ENCODE data around the gene RFX3. TPM values are rescaled to one million over a fixed set of nuclear protein-coding genes. Genes with fewer than 3 reads are reported as not detected.

The RFX3 gene
- total RNA-seq, 1 donor from 2014 or later = 39.1 TPM

DNA sequence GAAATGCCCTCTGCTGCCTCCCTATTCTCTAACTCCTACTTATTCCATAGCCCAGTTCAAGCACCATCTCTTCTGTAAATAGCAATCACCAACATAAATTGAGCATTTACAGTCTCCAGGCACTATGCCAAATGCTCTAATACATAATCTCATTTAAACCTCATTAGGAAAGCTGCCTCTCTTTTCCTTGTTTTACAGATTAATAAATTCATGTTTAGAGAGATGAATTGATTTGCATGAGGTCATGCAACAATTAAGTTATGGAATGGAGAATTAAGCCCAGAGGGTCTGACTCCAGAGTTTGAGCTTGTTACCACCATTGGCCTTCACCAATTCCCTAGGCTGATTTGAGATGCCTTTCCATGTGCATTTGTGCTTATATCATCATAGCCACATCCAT is 23.4 kb upstream of the RFX3 start:
- no peak overlapping the region for H3K4me3 Mint-ChIP-seq
- POLR2A ChIA-PET = no interaction called here

DNA sequence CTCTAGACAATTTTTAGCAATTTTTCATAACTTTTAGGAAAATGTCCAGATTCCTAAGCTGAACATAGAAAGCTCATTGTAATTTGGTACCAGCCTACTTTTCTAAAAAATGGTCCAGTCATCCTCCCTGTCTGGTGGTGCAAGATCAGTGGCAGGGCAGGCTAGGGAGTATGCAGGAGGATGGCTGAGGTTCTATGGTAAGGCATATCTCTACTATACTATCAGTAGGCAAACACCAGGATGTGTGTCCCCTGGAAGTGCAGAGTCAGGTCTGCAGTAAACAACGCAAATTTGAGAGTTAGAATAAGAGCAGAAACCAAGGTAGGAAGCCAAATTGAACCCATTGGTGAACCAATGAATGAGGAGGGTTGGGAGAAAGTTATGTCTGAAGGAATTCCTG is 22.8 kb upstream of the RFX3 start:
- no peaks in the 10 kb centered on the region for H3K4me1 Mint-ChIP-seq
- ATAC-seq (ENCODE audit: low read depth) (no peak), DNase-seq (no peak)
- no peak overlapping the region for H3K27ac Mint-ChIP-seq
- H3K9me3 Mint-ChIP-seq = no peaks in the 10 kb centered on the region
- intact Hi-C loops (cut with micrococcal nuclease) = no loop called here
- peaks cover 17% of the 10 kb centered on the region for H3K36me3 Mint-ChIP-seq (ENCODE audit: low read depth)
- H3K4me3 Mint-ChIP-seq = no peak overlapping the region
- ChIA-PET CTCF (no interaction called here), POLR2A (no interaction called here)
- TF ChIP-seq, protein P1, sequence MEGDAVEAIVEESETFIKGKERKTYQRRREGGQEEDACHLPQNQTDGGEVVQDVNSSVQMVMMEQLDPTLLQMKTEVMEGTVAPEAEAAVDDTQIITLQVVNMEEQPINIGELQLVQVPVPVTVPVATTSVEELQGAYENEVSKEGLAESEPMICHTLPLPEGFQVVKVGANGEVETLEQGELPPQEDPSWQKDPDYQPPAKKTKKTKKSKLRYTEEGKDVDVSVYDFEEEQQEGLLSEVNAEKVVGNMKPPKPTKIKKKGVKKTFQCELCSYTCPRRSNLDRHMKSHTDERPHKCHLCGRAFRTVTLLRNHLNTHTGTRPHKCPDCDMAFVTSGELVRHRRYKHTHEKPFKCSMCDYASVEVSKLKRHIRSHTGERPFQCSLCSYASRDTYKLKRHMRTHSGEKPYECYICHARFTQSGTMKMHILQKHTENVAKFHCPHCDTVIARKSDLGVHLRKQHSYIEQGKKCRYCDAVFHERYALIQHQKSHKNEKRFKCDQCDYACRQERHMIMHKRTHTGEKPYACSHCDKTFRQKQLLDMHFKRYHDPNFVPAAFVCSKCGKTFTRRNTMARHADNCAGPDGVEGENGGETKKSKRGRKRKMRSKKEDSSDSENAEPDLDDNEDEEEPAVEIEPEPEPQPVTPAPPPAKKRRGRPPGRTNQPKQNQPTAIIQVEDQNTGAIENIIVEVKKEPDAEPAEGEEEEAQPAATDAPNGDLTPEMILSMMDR (IDR thresholded peaks at IDR 0.05) = no peak
- no peaks in the 10 kb centered on the region for H3K27me3 Mint-ChIP-seq

More for the DNA sequence above, 23.4 kb upstream of the RFX3 start:
- intact Hi-C loops (cut with micrococcal nuclease) = no loop called here
- Mint-ChIP-seq H3K9me3 (no peaks in the 10 kb centered on the region), H3K4me1 (no peaks in the 10 kb centered on the region), H3K27ac (no peak overlapping the region), H3K36me3 (ENCODE audit: low read depth) (peaks cover 22% of the 10 kb centered on the region), H3K27me3 (no peaks in the 10 kb centered on the region)
- DNase-seq (no peak), ATAC-seq (ENCODE audit: low read depth) (no peak)
- CTCF ChIA-PET = no interaction called here
- TF ChIP-seq, protein P1 (IDR thresholded peaks at IDR 0.05) = no peak

- intact Hi-C loops (cut with micrococcal nuclease) = loop anchor here (2.0 kb wide), 1 partner anchor 14 kb away; the partner anchor contains the start of gene RFX3
- Mint-ChIP-seq H3K27me3 (no peaks in the 10 kb centered on the region), H3K4me3 (no peak overlapping the region), H3K36me3 (ENCODE audit: low read depth) (no peaks in the 10 kb centered on the region), H3K27ac (no peak overlapping the region), H3K9me3 (no peaks in the 10 kb centered on the region), H3K4me1 (no peaks in the 10 kb centered on the region)
- ChIA-PET CTCF (no interaction called here), POLR2A (interaction anchor here (0.5 to 0.8 kb wide), 2 partner anchors 15 to 48 kb away, joined by 3 read pairs; partner anchors contain the start of gene RFX3)
- no peak for DNase-seq
- TF ChIP-seq, protein P1 (IDR thresholded peaks at IDR 0.05) = no peak
- no peak for ATAC-seq (ENCODE audit: low read depth)
Observed at GRCh38 chr9:3541206-3541605, 15.4 kb upstream of the RFX3 start.

DNA sequence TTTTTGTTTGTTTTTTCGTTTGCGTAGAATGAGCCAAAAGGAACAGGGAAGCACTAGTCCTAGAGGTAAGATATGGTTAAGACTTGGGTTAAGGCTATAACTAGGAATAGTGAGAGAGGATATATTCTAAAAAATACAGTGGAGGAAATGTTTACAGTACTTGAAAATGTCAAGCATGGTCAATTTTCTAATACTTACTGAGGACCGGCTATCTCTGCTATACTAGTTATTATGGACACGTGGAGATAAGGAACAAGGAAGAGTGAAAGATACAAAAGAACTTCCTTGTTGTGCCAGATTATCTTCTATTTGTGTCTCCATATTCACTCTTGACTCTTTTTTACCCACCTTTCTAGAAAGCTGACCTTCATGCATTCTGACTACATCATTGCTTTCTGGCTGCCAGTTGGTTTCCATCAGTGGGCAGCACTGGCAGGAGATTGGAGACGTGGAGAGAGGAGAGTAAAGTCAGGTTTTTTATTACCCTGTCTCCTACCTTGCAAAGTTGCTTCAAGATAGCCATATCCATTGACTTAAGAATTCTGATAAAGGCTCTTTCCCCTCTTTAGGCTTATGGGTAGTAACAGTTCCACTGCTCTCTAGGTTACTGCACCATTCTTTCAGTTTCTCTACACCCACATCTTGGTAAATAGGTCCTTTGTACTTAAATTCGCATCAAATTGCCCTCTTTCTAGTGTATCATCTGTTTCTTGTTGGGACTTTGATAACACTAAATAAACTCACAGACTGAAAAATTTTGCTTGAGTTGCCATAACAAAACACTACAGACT is 9.0 kb upstream of the RFX3 start:
- no peak overlapping the region for H3K4me3 Mint-ChIP-seq
- ChIA-PET POLR2A (interaction anchor here (1.4 kb wide), 1 partner anchor 8 kb away, joined by 4 read pairs; the partner anchor contains the start of gene RFX3), CTCF (no interaction called here)
- H3K9me3 Mint-ChIP-seq = no peaks in the 10 kb centered on the region
- H3K27me3 Mint-ChIP-seq = no peaks in the 10 kb centered on the region
- TF ChIP-seq, protein P1 (IDR thresholded peaks at IDR 0.05) = no peak
- peaks cover 11% of the 10 kb centered on the region for H3K36me3 Mint-ChIP-seq (ENCODE audit: low read depth)
- no peak overlapping the region for H3K27ac Mint-ChIP-seq
- ATAC-seq (ENCODE audit: low read depth) (no peak), DNase-seq (no peak)
- peaks cover 6% of the 10 kb centered on the region for H3K4me1 Mint-ChIP-seq
- intact Hi-C loops (cut with micrococcal nuclease) = no loop called here

DNA sequence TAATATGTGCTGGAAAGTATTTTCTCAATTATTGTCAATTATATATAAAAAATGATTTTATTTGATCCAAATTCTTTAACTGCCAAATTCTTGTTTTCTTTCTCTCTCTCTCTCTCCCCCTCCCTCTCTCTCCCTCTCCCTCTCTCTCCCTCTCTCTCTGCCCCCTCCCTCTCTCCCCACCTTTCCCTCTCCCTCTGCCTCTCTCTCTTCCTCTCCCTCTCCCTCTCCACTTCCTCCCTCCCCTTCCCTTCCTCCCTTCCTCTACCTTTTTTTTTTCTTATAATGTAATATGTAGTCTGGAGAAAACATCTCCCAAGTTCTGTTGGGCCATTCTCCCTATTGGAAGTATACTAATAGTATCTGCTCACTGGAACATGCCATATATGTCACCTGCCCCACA is 6.4 kb upstream of the RFX3 start:
- DNase-seq (no peak), ATAC-seq (ENCODE audit: low read depth) (no peak)
- intact Hi-C loops (cut with micrococcal nuclease) = no loop called here
- Mint-ChIP-seq H3K36me3 (ENCODE audit: low read depth) (peaks cover 17% of the 10 kb centered on the region), H3K4me1 (peaks cover 31% of the 10 kb centered on the region), H3K4me3 (no peak overlapping the region), H3K27me3 (no peaks in the 10 kb centered on the region), H3K27ac (no peak overlapping the region), H3K9me3 (no peaks in the 10 kb centered on the region)
- TF ChIP-seq, protein P1 (IDR thresholded peaks at IDR 0.05) = no peak
- CTCF ChIA-PET = no interaction called here
- POLR2A ChIA-PET = no interaction called here

All from activated B cell treated with CpG ODN at 0.5 μM for 24 hours (primary cell).